Measurements from ENCODE around the gene STIL. TPM values are rescaled to one million over a fixed set of nuclear protein-coding genes. Genes with fewer than 3 reads are reported as not detected.

STIL gene
- total and polyA plus RNA-seq, 2 of the 13 experiments (the other 11 are each of a cell fraction or from before 2014, with no cell fraction given), result 13.7 to 18.6 TPM

DNA sequence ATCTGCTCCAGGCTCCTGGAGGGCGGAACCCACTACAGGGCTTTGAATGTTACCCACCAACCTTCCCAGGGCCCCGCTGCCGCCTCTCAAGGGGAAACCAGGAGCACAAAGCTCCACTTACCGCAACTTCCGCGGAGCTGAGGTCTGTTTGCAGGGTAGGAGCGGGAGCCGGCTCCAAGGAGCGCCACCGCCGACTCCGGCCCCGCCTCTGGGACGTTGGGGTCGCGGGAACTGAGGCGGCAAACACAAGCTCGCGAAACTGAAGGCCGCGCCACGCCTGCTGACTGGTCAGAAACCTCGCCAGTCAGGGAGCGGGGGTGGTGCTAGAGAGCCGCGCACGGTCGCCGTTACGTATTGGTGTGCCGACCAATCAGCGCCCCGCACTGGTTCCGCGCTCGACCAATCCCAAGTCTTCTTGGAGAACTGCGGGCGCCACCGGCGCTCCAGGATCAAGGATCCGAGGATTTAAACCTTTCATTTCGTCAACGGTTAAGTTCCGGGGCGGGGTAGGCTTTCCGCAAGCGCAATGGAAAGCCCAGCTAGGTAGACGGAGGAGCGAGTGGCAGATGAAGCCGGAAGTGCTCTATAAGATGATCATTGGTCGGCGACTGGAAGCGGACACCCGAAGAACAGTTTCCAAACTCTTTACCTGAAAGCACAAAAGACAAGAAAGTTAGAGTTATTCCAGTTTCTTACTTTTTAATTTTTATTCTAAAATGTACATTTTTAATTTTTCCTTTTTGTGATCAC is at the start of gene STIL (continued):
- peak; percentile 78 for TF ChIP-seq ZNF687 (CRISPR knock-in tag; IDR thresholded peaks at IDR 0.05)
- 0 out of 2 replicates have a peak, but pooled peaks have one; percentile 48 for TF ChIP-seq NR0B2 (CRISPR knock-in tag; IDR thresholded peaks at IDR 0.05)
- TF ChIP-seq RFX5 (IDR thresholded peaks at IDR 0.05; ENCODE audit: low read depth, low read length), result peak; percentile 69
- TF ChIP-seq MED8 (CRISPR knock-in tag; IDR thresholded peaks at IDR 0.05; ENCODE audit: insufficient replicate concordance), result peak; percentile 34
- 0 out of 2 replicates have a peak, but pooled peaks have one; percentile 6 for TF ChIP-seq ZNF674 (CRISPR knock-in tag; IDR thresholded peaks at IDR 0.05; ENCODE audit: low read depth)
- peak; percentile 23; the same call in 1 of the 2 replicates for TF ChIP-seq CHD2 (IDR thresholded peaks at IDR 0.05; ENCODE audit: low read depth, low read length)
- peak; percentile 88; the same call in 1 of the 2 replicates for TF ChIP-seq YEATS4 (CRISPR knock-in tag; IDR thresholded peaks at IDR 0.05; ENCODE audit: borderline replicate concordance)
- TF ChIP-seq ZNF414 (CRISPR knock-in tag; IDR thresholded peaks at IDR 0.05), result peak; percentile 50; the same call in 1 of the 2 replicates
- peak; percentile 87 for TF ChIP-seq KDM5A (IDR thresholded peaks at IDR 0.05; ENCODE audit: borderline replicate concordance, low read length)
- peak; percentile 12; the same call in 1 of the 2 replicates for TF ChIP-seq ERF (CRISPR knock-in tag; IDR thresholded peaks at IDR 0.05)
- TF ChIP-seq ZBTB21 (CRISPR knock-in tag; IDR thresholded peaks at IDR 0.05), result peak; percentile 90
- TF ChIP-seq ETV6 (CRISPR knock-in tag; conservative IDR thresholded peaks at IDR 0.05), result no peak
- TF ChIP-seq, protein P1, sequence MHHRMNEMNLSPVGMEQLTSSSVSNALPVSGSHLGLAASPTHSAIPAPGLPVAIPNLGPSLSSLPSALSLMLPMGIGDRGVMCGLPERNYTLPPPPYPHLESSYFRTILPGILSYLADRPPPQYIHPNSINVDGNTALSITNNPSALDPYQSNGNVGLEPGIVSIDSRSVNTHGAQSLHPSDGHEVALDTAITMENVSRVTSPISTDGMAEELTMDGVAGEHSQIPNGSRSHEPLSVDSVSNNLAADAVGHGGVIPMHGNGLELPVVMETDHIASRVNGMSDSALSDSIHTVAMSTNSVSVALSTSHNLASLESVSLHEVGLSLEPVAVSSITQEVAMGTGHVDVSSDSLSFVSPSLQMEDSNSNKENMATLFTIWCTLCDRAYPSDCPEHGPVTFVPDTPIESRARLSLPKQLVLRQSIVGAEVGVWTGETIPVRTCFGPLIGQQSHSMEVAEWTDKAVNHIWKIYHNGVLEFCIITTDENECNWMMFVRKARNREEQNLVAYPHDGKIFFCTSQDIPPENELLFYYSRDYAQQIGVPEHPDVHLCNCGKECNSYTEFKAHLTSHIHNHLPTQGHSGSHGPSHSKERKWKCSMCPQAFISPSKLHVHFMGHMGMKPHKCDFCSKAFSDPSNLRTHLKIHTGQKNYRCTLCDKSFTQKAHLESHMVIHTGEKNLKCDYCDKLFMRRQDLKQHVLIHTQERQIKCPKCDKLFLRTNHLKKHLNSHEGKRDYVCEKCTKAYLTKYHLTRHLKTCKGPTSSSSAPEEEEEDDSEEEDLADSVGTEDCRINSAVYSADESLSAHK (CRISPR knock-in tag; IDR thresholded peaks at IDR 0.05; ENCODE audit: borderline replicate concordance), result no peak
- peak; percentile 46 for TF ChIP-seq ZEB1 (IDR thresholded peaks at IDR 0.05; ENCODE audit: insufficient replicate concordance, low read depth)
- TF ChIP-seq THAP11 (CRISPR knock-in tag; IDR thresholded peaks at IDR 0.05), result peak; percentile 90
- TF ChIP-seq KAT8 (CRISPR knock-in tag; IDR thresholded peaks at IDR 0.05), result peak; percentile 92
- peak; percentile 58; the same call in 1 of the 2 replicates for TF ChIP-seq ZNF598 (CRISPR knock-in tag; IDR thresholded peaks at IDR 0.05; ENCODE audit: borderline replicate concordance)
- TF ChIP-seq SP1 (IDR thresholded peaks at IDR 0.05), result no peak
- TF ChIP-seq SP1 (CRISPR knock-in tag; IDR thresholded peaks at IDR 0.05), result peak; percentile 54; the same call in 1 of the 2 replicates
- peak; percentile 22; the same call in 1 of the 2 replicates for TF ChIP-seq ZNF547 (CRISPR knock-in tag; IDR thresholded peaks at IDR 0.05)
- TF ChIP-seq NRL (CRISPR knock-in tag; IDR thresholded peaks at IDR 0.05; ENCODE audit: borderline replicate concordance), result peak; percentile 80; the same call in 1 of the 2 replicates
- peak; percentile 19 for TF ChIP-seq YY1 (IDR thresholded peaks at IDR 0.05; ENCODE audit: insufficient read depth, insufficient replicate concordance, low read depth, low read length)

Measured in HepG2 (cell line).